Measurements from ENCODE around the gene MYRFL.
A peak's percentile ranks its signal among the peaks of the same experiment; 100 is the strongest.

MYRFL gene

GRCh38 chr12:69929531-69929930 is 104.5 kb downstream of the MYRFL start:
- H3K9ac ChIP-seq (ENCODE audit: low read depth, low read length) = no peak overlapping the region
- H3K4me3 ChIP-seq (ENCODE audit: low read depth, low read length) = no peak overlapping the region
- no peaks in the 10 kb centered on the region for H3K36me3 ChIP-seq (ENCODE audit: control insufficient read depth, insufficient read depth, low read length)
- no peaks in the 10 kb centered on the region for H3K9me3 ChIP-seq (ENCODE audit: control insufficient read depth, insufficient read depth, low read length)
- peaks cover 50% of the 10 kb centered on the region for H3K4me1 ChIP-seq (ENCODE audit: control insufficient read depth, insufficient read depth, low read length)
- no peak overlapping the region for H3K27ac ChIP-seq (ENCODE audit: low read depth, low read length)
- no peaks in the 10 kb centered on the region for H3K27me3 ChIP-seq (ENCODE audit: control insufficient read depth, insufficient read depth, low read length)

- Histone ChIP-seq H3K4me1 (ENCODE audit: control insufficient read depth, insufficient read depth, low read length) (peaks cover 61% of the 10 kb centered on the region), H3K36me3 (ENCODE audit: control insufficient read depth, insufficient read depth, low read length) (no peaks in the 10 kb centered on the region), H3K27me3 (ENCODE audit: control insufficient read depth, insufficient read depth, low read length) (no peaks in the 10 kb centered on the region), H3K9me3 (ENCODE audit: control insufficient read depth, insufficient read depth, low read length) (no peaks in the 10 kb centered on the region), H3K4me3 (ENCODE audit: low read depth, low read length) (no peak overlapping the region), H3K9ac (ENCODE audit: low read depth, low read length) (no peak overlapping the region), H3K27ac (ENCODE audit: low read depth, low read length) (peak overlapping the region; percentile 97)
Observed at GRCh38 chr12:69931569-69931968, 106.5 kb downstream of the MYRFL start.

DNA sequence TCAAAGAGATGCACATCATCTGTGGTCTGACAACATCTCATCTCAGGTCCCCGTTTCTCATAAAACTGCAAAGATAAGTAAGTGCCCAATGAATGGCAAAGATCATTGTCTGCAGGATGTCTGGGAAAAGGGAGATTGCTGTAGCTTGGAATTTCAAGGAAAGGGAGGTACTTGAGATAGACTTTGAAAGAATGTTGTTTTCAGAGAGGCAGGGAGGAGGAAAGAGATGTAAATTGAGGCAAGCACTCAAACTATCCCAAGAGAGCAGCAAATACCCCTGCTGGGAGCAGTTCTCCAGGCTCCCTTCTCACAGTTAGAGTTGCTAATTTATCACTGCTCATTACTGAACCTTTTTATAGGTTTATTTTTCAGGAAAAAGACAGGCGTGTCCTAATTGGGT is 107.1 kb downstream of the MYRFL start:
- Histone ChIP-seq H3K9ac (ENCODE audit: low read depth, low read length) (no peak overlapping the region), H3K4me3 (ENCODE audit: low read depth, low read length) (peak overlapping the region; percentile 27)

DNA sequence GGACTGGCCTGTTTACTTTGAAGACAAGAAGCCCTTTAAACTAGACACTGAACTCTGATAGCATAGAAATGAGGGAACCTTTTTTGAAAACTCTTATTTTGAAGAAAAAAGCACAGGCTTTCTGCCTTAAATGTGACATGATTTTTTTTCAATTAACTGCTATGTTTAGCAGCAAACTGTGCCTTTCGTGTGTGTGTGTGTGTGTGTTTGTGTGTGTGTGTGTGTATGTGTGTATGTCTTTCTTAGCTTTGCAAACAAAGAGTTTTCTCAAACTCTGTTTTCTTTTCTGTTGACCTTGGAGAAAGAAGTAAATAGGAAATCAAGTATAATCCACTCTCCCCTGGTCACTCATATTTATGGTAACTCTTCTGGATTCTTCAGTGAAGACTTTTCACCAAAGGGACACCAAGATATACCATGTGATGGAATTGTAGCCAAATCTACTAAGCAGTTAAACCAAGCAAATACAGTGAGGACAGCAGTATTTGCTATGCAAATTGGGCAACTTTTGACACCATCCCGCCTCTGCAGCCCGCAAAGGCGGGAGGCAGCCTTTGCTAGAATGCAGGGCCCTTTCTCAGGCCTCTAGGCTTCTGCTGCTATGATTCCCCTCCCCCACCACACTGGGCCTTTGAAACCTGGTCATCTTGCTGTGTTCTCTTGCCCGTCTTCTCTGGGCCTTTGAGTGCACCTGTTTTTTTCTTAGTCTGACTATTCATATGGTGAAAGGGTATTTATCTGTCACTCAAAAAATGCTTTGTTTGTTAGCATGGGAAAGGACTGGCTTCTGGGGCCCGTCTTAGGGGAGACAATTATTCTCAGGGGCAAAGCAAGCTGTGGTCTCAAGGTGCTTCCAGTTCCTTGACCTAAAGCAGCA is 107.9 kb downstream of the MYRFL start:
- Histone ChIP-seq H3K4me1 (ENCODE audit: control insufficient read depth, insufficient read depth, low read length) (peaks cover 57% of the 10 kb centered on the region), H3K9me3 (ENCODE audit: control insufficient read depth, insufficient read depth, low read length) (no peaks in the 10 kb centered on the region), H3K4me3 (ENCODE audit: low read depth, low read length) (peak overlapping the region; percentile 27), H3K9ac (ENCODE audit: low read depth, low read length) (no peak overlapping the region), H3K36me3 (ENCODE audit: control insufficient read depth, insufficient read depth, low read length) (no peaks in the 10 kb centered on the region), H3K27ac (ENCODE audit: low read depth, low read length) (peak overlapping the region; percentile 97), H3K27me3 (ENCODE audit: control insufficient read depth, insufficient read depth, low read length) (no peaks in the 10 kb centered on the region)

More for the DNA sequence above, 107.1 kb downstream of the MYRFL start:
- Histone ChIP-seq H3K4me1 (ENCODE audit: control insufficient read depth, insufficient read depth, low read length) (peaks cover 64% of the 10 kb centered on the region), H3K36me3 (ENCODE audit: control insufficient read depth, insufficient read depth, low read length) (no peaks in the 10 kb centered on the region), H3K27ac (ENCODE audit: low read depth, low read length) (peak overlapping the region; percentile 97), H3K9me3 (ENCODE audit: control insufficient read depth, insufficient read depth, low read length) (no peaks in the 10 kb centered on the region), H3K27me3 (ENCODE audit: control insufficient read depth, insufficient read depth, low read length) (no peaks in the 10 kb centered on the region)

GRCh38 chr12:69934011-69934410 is 109.0 kb downstream of the MYRFL start:
- Histone ChIP-seq H3K9ac (ENCODE audit: low read depth, low read length) (no peak overlapping the region), H3K4me1 (ENCODE audit: control insufficient read depth, insufficient read depth, low read length) (peaks cover 54% of the 10 kb centered on the region)

GRCh38 chr12:69935651-69936100 is 110.6 kb downstream of the MYRFL start:
- Histone ChIP-seq H3K4me3 (ENCODE audit: low read depth, low read length) (no peak overlapping the region), H3K4me1 (ENCODE audit: control insufficient read depth, insufficient read depth, low read length) (peaks cover 53% of the 10 kb centered on the region), H3K9ac (ENCODE audit: low read depth, low read length) (no peak overlapping the region), H3K27ac (ENCODE audit: low read depth, low read length) (no peak overlapping the region), H3K36me3 (ENCODE audit: control insufficient read depth, insufficient read depth, low read length) (no peaks in the 10 kb centered on the region), H3K9me3 (ENCODE audit: control insufficient read depth, insufficient read depth, low read length) (no peaks in the 10 kb centered on the region), H3K27me3 (ENCODE audit: control insufficient read depth, insufficient read depth, low read length) (no peaks in the 10 kb centered on the region)

More at GRCh38 chr12:69934011-69934410, 109.0 kb downstream of the MYRFL start:
- Histone ChIP-seq H3K27me3 (ENCODE audit: control insufficient read depth, insufficient read depth, low read length) (no peaks in the 10 kb centered on the region), H3K4me3 (ENCODE audit: low read depth, low read length) (no peak overlapping the region), H3K36me3 (ENCODE audit: control insufficient read depth, insufficient read depth, low read length) (no peaks in the 10 kb centered on the region), H3K27ac (ENCODE audit: low read depth, low read length) (peak overlapping the region; percentile 97), H3K9me3 (ENCODE audit: control insufficient read depth, insufficient read depth, low read length) (no peaks in the 10 kb centered on the region)

DNA sequence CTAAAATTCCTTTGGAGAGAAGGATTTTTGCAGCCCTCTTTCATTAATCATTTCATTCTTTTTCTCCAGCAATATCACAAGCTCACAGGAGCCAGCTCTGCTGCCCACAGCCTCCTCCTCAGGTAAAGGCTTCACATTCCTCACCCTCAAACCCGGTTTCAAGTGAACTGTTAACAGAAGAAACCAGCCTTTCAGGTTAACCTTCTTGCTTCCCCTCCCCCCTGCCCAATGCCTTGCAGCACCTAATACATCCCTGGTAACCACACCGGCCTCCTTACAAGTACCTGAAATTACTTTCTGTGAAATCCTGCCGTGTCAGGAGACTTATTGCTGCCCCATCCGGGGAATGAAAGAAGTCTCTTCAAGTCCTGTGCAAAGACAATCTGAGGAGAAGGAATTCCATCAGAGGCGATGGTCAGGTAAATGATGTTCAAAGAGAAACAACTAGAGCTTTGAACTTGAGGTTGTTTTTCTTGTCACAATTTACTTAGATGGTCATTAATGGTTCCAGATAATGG is 111.2 kb downstream of the MYRFL start:
- Histone ChIP-seq H3K4me3 (ENCODE audit: low read depth, low read length) (no peak overlapping the region), H3K27ac (ENCODE audit: low read depth, low read length) (peak overlapping the region; percentile 28), H3K36me3 (ENCODE audit: control insufficient read depth, insufficient read depth, low read length) (no peaks in the 10 kb centered on the region), H3K9me3 (ENCODE audit: control insufficient read depth, insufficient read depth, low read length) (no peaks in the 10 kb centered on the region), H3K4me1 (ENCODE audit: control insufficient read depth, insufficient read depth, low read length) (peaks cover 47% of the 10 kb centered on the region), H3K27me3 (ENCODE audit: control insufficient read depth, insufficient read depth, low read length) (no peaks in the 10 kb centered on the region), H3K9ac (ENCODE audit: low read depth, low read length) (no peak overlapping the region)

DNA sequence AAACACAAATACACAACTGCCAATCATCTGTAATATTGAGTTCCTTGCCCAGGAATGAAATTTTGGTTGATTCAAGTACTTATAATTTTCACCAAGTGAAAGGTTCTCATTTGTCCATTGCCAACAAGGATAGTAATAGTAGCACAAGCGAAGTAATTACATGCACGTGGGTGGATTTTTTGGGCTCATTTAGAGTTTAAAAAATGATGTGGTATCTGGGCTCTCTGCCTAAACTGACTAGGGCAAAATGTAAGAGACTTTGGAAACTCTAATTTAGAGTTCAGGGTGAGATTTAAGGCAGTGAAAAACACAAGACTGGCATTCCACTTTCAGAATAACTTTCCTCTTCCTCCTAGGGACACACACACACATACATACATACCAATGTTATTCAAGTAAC is 111.7 kb downstream of the MYRFL start:
- Histone ChIP-seq H3K9me3 (ENCODE audit: control insufficient read depth, insufficient read depth, low read length) (no peaks in the 10 kb centered on the region), H3K4me3 (ENCODE audit: low read depth, low read length) (no peak overlapping the region), H3K9ac (ENCODE audit: low read depth, low read length) (no peak overlapping the region), H3K36me3 (ENCODE audit: control insufficient read depth, insufficient read depth, low read length) (no peaks in the 10 kb centered on the region), H3K27ac (ENCODE audit: low read depth, low read length) (peak overlapping the region; percentile 28), H3K27me3 (ENCODE audit: control insufficient read depth, insufficient read depth, low read length) (no peaks in the 10 kb centered on the region), H3K4me1 (ENCODE audit: control insufficient read depth, insufficient read depth, low read length) (peaks cover 42% of the 10 kb centered on the region)

- Histone ChIP-seq H3K9me3 (ENCODE audit: control insufficient read depth, insufficient read depth, low read length) (no peaks in the 10 kb centered on the region), H3K27me3 (ENCODE audit: control insufficient read depth, insufficient read depth, low read length) (no peaks in the 10 kb centered on the region), H3K4me3 (ENCODE audit: low read depth, low read length) (no peak overlapping the region), H3K4me1 (ENCODE audit: control insufficient read depth, insufficient read depth, low read length) (peaks cover 18% of the 10 kb centered on the region), H3K27ac (ENCODE audit: low read depth, low read length) (no peak overlapping the region), H3K9ac (ENCODE audit: low read depth, low read length) (no peak overlapping the region), H3K36me3 (ENCODE audit: control insufficient read depth, insufficient read depth, low read length) (no peaks in the 10 kb centered on the region)
Observed at GRCh38 chr12:69947123-69947522, 122.1 kb downstream of the MYRFL start.

GRCh38 chr12:69947897-69948296 is 122.9 kb downstream of the MYRFL start:
- no peak overlapping the region for H3K9ac ChIP-seq (ENCODE audit: low read depth, low read length)
- H3K9me3 ChIP-seq (ENCODE audit: control insufficient read depth, insufficient read depth, low read length) = no peaks in the 10 kb centered on the region
- H3K4me3 ChIP-seq (ENCODE audit: low read depth, low read length) = no peak overlapping the region
- no peak overlapping the region for H3K27ac ChIP-seq (ENCODE audit: low read depth, low read length)
- no peaks in the 10 kb centered on the region for H3K36me3 ChIP-seq (ENCODE audit: control insufficient read depth, insufficient read depth, low read length)
- H3K27me3 ChIP-seq (ENCODE audit: control insufficient read depth, insufficient read depth, low read length) = no peaks in the 10 kb centered on the region
- H3K4me1 ChIP-seq (ENCODE audit: control insufficient read depth, insufficient read depth, low read length) = peaks cover 26% of the 10 kb centered on the region

GRCh38 chr12:69948851-69949250 is 123.8 kb downstream of the MYRFL start:
- Histone ChIP-seq H3K4me1 (ENCODE audit: control insufficient read depth, insufficient read depth, low read length) (peaks cover 26% of the 10 kb centered on the region), H3K27me3 (ENCODE audit: control insufficient read depth, insufficient read depth, low read length) (no peaks in the 10 kb centered on the region), H3K9me3 (ENCODE audit: control insufficient read depth, insufficient read depth, low read length) (no peaks in the 10 kb centered on the region), H3K9ac (ENCODE audit: low read depth, low read length) (no peak overlapping the region), H3K4me3 (ENCODE audit: low read depth, low read length) (no peak overlapping the region), H3K36me3 (ENCODE audit: control insufficient read depth, insufficient read depth, low read length) (no peaks in the 10 kb centered on the region), H3K27ac (ENCODE audit: low read depth, low read length) (no peak overlapping the region)

Data from HUES48 (cell line).